ELR (cell line): ENCODE data around the gene TMEM41A.

Experiments
- DNase-seq: peaks from one replicate; pipeline ENCODE4 v3.0.0-alpha.2; 2015; ENCODE audit warnings: low read depth

The TMEM41A gene

DNA sequence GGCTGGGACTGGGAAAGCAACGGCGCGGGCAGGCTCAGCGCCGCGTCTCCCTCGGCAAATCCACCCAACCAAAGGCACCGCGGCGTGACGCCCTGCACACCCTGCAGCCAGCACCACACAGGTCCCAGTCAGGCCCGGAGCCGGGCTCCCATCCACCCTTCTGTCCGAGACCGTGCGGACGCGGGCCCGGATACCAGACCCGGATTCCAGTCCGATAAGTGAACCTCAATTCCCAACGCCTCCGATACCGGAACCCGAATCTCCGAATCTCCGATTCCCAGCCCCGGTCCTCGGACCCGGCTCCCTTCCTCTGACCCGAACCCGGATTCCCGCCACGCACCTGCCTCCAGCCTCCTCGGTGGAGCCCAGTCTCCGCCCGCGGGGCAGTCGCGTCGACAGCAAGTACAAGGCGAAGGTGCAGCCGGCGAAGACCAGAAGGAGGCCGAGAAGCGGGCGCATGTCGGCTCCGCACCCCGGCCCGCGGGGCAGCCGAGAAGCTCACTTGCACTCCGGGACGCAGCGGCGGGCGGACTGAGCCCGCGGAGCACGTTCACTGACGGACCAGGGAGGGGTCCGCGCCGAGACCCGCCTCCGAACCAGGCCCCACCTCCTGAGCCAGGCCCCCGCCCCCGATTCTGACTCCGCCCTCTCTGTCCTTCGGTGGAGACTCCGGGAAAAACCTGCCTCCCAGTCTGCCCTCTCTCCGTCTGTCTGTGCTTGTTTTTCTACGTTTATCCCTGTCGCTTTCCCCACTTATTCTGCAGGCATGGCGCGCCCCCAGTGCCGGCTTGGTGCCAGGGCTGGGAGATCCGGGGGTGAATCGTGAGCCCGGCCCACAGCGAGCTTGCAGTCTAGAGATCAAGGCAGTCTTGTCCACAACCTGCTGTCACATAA, at the start of gene TMEM41A:
Gene TMEM41A, minus strand, starts transcription at position 533 of the 894 bp plus-strand sequence. Its CDS starts 74 bp downstream, at position 459.
- DNase-seq, result peak; percentile 92

DNA sequence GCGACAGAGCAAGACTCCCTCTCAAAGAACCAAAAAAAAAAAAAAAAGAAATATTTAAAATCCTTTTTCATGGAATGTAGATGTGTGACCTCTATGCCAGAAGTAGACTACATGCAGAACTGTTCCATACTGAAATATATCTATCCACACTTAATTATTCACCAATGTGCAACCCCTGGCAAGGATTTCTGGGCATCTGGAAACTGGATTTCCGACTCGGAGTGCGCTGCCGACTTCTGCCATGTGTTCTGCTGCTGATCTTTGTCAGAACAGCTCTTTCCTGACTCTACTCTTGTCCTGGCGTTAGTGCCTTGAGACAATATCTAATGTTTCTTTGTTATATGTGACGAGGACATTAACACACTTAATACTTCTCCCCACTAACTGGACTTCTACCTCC, 41.9 kb upstream of the TMEM41A start:
- DNase-seq, result no peak

DNA sequence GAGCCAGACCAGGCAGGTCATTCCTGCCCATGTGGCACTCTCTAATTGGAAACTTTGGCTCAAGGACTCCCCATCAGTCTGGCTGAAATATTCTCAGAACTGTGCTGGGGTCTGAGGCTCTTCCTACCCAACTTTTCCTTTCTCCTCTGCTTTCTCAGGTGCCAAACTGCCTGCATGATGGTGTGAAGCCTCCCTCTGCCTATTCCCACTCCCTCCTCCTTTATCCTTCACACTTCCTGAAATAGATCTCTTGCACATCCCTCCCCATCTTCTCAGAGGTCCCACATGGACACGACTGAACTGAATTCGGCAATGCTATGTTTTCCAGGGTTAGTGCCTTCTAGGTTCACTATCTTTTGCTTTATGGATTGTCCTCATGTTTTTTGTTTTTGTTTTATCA, 41.1 kb upstream of the TMEM41A start:
- no peak for DNase-seq

DNA sequence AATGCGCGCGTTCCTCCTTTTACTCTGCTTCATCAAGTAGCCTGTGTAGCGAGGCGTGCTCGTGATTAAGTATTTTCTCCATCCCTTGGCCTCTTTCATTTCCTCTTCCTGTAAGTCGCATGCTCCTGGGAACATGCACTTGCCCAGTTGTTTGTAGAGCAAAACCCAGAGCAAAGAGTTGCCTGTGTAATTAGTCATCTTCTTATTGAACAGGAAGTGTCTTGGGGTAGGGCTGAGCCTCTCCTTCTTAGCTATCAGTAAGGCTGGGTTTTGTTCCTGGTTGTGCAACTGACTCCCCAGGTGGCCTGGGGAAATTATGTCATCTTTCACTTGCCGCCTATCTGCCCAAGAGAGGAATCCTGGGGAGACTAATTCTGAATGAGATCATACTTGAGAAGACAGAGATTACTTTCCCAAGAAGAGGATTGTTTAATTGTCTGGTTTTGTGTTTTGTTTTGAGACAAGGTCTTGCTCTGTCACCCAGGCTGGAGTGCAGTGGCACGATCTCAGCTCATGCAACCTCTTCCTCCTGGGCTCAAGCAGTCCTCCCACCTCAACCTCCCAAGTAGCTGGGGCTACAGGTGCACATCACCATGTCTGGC, 38.6 kb upstream of the TMEM41A start:
- peak; percentile 93 for DNase-seq

DNA sequence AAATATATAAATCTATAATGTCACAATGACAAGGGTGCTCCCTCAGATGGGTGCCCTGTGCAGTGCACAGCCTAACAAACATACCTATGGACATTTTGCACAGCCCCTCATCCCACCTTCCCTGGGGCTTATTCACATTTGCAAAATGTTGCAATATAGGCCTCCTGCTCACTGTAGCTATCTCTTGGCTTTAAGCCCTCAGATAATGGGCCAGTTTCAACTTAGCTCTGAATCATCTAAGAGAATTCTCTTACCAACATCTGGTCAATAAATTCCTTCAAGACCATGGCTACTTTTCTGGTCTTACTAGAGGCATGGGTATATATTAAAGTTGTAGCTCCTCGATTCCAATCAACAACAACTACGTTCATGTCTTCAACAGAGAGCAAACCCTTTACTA, 35.7 kb upstream of the TMEM41A start:
- no peak for DNase-seq

DNA sequence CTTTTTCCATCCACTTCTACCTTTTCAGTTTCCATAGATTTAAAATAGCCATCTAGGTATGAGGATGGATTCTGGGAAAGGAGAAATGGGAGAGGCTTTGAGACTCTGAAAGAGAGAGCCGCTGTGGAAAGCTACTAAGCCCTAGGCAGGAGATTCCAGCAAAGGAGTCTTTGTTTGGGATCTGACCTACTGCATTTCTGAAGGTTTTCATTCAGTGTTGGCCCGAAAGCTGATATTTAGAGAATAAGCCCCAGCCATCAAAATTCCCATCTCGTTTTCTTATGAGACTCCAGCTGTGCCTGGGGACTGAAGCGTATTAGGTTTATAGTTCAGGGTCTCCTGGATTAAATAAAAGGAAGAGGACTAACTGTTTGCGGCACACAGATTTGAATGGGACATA, 34.1 kb upstream of the TMEM41A start:
- no peak for DNase-seq

DNA sequence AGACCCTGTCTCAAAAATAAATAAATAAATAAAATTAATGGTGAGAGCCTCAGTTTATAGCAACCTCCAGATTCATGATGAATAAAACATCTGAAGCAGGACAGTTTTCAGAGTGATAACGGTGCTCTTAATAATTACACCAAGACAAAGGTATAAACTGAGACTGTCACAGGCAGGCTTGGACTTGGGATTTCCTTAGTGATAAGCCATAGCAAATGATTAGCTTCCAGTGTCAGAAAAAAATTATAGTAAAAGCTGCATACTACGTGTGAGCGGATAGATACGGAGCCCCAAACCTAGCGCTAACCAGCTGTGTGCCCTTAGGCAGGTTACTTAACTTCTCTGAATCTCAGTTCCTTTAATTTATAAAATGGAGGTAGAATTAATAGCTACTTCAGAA, 32.0 kb upstream of the TMEM41A start:
- DNase-seq, result no peak

DNA sequence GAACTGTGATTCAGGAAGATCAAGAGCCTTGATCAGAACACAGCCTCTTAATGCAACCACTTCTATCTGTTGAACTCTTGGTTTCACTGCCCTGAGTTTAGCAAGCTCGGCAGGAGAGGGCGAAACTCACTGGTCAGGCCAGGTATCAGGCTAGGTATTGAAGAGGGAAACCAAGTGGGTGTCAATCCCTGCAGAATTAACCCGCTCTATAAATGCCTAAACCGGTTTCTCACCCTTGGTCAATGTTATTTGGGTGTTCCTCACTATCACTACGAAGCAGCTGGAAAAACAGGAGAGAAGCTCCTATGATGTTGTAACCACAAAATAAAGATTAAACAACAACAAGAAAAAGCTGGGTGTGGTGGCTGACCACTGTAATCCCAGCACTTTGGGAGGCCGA, 29.7 kb upstream of the TMEM41A start:
- no peak for DNase-seq

DNA sequence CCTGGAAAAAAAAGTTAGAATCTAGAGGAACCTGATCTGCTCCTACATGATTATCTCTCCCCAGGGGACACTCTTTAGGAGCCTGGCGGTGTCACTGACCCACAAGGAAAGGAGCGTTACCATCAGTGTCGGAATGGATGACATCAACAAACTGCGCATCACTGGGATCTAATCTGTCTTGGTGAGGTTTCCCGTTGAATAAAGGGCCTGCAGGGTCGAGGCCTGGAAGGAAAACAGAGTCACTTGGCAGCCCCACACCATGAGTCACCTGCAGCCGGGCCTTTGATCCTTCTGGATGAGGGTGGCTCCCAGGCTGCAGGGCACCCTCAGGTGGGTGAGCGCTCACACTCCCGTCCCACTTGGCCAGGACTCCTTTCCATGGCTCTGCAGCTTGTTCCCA, 28.5 kb upstream of the TMEM41A start:
- DNase-seq, result peak; percentile 11

DNA sequence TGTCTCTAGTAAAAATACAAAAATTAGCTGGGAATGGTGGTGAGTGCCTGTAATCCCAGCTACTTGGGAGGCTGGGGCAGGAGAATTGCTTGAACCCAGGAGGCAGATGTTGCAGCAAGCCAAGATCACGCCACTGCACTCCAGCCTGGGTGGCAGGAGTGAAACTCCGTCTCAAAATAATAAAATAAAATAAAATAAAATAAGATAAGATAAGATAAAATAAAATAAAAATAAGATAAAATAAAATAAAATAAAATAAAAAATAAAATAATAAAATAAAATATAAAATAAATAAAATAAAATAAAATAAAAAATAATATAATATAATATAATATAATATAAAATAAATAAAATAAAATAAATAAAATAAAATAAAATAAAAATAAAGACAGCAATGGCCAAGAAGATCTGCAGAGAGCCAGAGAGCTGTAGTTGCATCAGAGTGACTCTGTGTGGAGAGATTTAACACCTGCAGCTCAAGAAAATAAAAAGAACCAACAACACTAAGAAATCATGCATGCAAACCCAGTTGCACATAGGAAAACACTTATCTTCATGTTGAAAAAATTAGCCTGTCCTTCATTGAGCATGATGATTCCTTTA, 27.6 kb upstream of the TMEM41A start:
- DNase-seq, result no peak

DNA sequence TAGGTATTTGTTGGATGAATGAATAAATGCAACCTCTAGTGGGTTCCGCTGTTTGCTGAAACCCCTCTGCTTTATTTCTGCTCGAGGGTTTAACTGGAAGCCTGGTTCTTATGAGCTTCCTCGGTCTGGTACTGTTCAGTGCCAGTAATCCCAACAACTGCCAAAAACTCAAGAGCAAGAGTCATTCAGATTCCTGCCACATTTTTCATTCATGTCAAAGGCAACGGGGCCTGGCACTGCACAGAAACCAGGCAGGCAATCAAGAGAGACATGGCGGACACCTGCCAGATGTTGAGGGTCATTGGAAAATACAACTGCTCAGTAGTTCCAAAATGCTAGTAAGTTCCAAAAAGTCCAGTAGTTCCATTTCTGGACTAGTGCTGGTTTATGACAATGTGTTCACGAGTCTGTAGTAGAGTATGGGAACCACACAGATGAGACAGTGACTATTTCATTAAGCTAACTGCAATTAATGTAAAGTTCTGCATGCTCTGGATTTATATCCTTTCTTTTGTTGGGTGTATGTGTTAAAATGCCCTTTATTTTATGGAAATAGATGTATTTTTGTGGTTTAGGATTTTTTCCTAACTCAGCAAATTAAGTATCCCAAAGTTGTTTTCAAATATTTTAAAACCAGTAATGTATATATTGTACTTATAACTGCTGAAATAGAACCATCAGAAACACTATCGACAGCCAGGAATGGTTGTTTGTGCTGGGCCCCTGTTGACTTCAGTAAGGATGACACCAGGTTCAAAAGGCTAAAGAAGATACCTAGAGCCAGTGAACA, 22.7 kb upstream of the TMEM41A start:
- no peak for DNase-seq

DNA sequence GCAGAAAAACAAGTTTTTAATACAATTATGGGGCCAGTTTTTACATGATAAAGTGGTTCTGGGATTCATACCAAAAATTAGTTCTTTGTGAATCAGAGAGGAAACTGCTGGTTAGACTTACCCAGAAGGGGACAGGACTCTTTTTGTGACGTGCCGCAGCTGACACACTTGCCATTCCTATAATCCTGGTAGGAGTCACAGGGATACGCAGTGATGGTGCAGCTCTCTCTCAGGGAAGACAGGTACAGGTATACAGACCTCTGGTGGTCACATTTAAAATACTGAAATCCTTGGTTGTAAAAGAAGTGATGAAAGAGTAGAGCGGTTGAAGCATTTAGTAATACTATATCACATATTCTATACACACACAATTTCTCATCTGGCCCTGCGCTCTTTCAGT, 20.2 kb upstream of the TMEM41A start:
- DNase-seq, result no peak

DNA sequence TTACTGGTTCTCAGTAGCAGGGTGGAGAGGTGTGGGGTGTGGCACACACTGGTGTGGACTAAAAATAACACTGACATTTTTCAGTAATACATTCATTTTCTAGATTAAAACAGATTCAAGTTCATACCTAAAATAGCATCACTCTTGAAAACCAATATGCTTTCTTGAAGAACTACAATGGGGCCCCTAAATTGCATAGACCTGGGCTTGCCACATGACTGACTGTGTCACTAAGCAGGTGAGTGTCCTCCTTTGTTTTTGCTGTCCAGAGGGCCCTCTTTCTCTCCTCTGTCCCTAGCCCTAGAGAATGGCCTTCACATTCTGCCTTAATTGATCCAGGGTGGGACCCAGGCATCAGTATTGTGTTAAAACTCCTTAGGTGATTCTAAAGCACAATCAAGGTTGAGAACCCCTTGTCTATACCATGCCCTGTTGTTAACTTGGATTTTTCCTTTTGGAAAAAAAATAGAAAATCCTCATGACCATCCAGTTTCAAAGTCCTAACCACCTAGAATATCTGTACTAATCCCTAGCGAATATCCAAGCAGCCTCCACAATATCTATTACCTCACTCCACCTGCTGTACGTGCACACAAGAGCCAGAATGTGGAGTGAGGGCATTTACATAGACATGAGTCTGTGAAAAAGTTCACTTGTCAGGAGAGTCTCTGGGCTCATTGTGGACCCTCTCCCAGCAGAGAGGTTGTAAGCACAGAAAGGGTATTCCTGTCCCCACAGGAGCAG, 18.7 kb upstream of the TMEM41A start:
- no peak for DNase-seq

DNA sequence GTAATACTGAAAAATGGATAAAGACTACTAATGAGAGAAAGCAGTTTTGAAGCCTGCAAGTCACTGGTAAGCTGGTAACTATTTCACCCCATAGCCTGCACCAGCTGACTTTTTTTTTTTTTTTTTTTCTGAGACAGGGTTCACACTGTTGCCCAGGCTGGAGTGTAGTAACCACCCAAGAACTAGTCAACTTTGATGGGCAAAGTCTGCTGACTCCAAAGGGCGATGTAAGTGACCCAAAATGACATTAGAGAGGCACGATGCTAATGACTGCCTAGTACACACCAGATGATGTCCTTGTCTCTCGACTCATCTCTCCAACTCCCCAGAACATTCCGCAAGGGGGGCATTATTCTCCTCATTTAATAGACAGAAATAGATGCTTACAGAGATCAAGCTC, 12.9 kb upstream of the TMEM41A start:
- no peak for DNase-seq

DNA sequence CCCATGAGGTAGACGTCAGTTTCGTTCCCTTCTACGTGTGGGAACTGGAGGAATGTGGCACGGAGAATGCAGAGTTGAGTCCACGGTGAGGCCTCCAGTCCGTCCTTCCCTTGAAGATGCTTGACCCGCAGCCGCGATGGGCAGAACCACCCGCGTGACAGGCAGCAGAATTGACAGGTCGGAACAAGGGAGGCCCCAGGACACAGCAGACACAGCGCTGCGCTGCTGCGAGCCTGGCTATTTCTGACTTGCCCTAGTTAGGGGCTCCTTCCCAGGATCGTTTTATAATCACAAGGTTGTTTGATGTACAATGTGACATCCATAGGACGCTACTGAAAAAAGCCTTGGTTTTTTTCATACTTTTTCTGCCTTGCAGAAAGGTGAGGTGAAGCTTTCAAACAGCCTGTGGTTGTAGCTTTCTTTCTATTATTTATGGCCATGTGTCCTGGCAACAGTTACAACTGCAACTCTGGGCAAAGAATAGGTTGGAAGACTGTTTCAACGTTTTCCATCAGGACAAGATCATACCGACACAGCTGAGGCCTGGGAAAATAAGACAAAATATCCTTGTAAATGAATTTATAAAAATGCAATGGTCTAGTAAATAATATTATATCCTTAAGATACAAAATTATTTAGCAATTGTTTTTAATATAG, 9.6 kb upstream of the TMEM41A start:
- no peak for DNase-seq

DNA sequence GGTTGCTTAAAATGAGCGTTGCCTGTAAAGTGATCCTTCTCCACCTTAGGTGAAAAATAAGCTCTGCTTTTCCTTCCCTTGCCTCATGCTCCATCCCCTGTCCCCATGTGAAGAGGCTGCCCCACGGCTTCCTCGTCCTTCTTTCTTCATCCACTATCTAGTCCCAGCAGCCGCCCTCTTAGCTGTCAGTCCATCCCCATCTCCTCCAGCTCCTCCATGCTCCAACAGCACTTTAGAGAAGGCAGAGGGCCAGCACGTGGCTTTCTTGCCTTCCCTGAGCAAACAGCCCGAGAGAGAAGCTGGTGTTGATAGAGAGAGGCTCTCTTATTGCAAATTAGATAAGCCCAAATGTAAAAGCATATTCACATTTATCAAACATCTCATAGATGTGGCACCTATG, 9.0 kb upstream of the TMEM41A start:
- DNase-seq, result no peak

DNA sequence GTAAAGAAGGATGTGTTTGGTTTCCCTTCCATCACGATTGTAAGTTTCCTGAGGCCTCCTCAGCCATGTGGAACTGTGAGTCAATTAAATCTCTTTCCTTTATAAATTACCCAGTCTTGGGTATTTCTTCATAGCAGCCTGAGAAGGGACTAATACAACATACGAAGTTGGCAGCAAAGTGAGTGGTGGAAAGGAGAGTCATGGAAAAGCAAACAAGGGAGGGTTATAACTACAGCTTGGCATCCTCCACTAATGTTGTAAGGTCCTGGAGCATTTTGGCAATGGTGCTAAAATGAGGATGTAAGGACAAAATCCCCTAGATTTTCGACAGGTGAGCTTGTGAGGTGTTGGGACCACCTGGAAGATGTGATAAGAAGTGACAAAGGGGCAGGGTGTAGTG, 5.8 kb upstream of the TMEM41A start:
- no peak for DNase-seq

DNA sequence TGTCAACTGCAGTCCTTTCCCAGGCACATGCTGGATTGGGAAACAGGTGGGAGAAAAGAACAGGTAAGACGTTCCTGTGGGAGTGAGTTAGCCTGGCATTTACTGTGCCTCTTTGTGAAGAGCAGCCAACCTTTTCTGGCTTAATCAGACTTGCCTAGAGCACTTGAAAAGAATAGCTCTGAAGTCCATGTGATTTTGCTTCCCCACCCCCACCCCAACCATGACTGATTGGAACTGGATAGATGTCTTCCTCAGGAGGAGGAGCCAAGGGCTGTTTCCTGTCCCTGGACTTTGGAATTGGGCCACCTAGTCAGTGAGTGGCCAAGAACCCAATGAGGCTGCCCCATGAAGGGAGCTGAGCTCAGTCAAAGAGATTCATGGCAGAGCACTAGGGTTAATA, 4.7 kb upstream of the TMEM41A start:
- no peak for DNase-seq

DNA sequence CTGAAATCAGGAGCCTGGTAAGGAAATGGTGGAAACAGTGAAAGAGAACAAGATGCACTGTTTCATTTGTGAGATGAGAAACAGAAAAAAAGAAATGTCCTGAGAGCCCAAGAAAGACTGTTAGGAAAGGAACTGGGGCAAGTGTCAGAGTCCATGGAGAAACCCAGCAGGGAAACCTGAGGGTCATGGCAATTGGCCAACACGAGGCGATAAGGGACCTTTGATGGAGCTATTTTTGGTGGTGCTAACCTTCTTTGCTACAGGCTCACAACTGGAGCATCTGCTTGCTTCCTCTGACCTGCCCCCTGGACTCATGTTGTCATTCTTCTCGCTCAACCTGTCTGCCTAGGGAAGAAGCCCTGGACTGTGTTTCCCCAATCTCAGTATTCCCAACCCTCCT, 4.2 kb upstream of the TMEM41A start:
- no peak for DNase-seq

DNA sequence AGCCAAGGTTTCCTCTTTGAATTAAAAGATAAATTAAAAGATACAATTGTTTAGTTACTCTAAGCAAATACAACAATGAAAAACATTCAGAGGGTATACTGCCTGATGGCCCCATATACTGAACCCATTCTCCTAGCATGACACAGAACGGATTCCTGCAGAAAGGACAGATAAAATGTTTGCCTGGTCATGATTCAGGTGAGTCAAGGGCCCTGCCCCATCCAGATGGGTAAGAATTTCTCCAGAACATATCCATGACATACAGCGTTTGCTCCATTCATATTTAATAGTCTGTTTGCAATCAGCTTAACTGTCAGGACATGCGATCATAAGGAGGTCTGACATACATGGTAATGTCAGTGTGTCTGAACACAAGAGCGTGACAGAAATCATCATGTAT, 8.6 kb downstream of the TMEM41A start:
- DNase-seq, result no peak

DNA sequence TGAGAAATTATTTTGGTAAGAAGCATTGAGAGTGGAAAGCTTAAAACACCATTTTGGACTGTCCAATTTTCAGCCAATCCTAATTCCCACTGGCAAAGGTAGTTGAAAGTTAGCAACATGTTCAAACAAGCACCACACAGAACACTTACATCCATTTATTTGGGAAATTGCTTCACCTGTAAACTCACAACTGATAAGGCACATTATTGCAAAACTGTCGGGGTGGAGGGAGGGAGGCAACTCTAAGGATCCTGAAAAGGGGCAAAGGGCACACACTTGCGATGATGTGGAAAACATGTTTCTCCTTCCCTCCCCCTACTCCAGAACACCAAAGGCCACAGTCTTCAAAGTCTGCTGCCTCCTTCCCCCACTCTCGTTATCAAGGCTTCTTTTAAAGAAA, 9.4 kb downstream of the TMEM41A start:
- DNase-seq, result no peak
